Measurements from ENCODE around the gene SEMA4G.
"Not testable (repeated sequence)": the region's sequence is repeated elsewhere in the genome, so short reads cannot be mapped to it uniquely, and the experiment has no call there.

SEMA4G gene

GRCh38 chr10:100970914-100971811, 1.9 kb downstream of the SEMA4G start:
- Histone ChIP-seq H3K27me3 (ENCODE audit: control insufficient read depth, insufficient read depth, low read length) (no peaks in the 10 kb centered on the region), H3K4me3 (ENCODE audit: low read length) (no peak overlapping the region), H3K9me3 (ENCODE audit: control insufficient read depth, insufficient read depth, low read length) (no peaks in the 10 kb centered on the region), H3K4me1 (ENCODE audit: control insufficient read depth, insufficient read depth, low read length) (peaks cover 6% of the 10 kb centered on the region), H3K36me3 (ENCODE audit: control insufficient read depth, insufficient read depth, low read length) (no peaks in the 10 kb centered on the region), H3K27ac (ENCODE audit: low read length) (no peak overlapping the region)
- no CpG with 5 or more reads among the region's 4 CpGs for WGBS (ENCODE audit: insufficient coverage, insufficient read length)
- no peak for DNase-seq (ENCODE audit: low read depth, low spot score)

- Histone ChIP-seq H3K36me3 (ENCODE audit: control insufficient read depth, insufficient read depth, low read length) (no peaks in the 10 kb centered on the region), H3K4me1 (ENCODE audit: control insufficient read depth, insufficient read depth, low read length) (peaks cover 6% of the 10 kb centered on the region), H3K4me3 (ENCODE audit: low read length) (no peak overlapping the region), H3K27me3 (ENCODE audit: control insufficient read depth, insufficient read depth, low read length) (no peaks in the 10 kb centered on the region), H3K9me3 (ENCODE audit: control insufficient read depth, insufficient read depth, low read length) (no peaks in the 10 kb centered on the region), H3K27ac (ENCODE audit: low read length) (no peak overlapping the region)
- no CpG with 5 or more reads among the region's 13 CpGs for WGBS (ENCODE audit: insufficient coverage, insufficient read length)
- DNase-seq (ENCODE audit: low read depth, low spot score) = no peak
Observed at GRCh38 chr10:100972115-100972903, 3.0 kb downstream of the SEMA4G start.

- WGBS (ENCODE audit: insufficient coverage, insufficient read length) = no CpG with 5 or more reads among the region's 6 CpGs
- Histone ChIP-seq H3K4me3 (ENCODE audit: low read length) (no peak overlapping the region), H3K4me1 (ENCODE audit: control insufficient read depth, insufficient read depth, low read length) (peaks cover 6% of the 10 kb centered on the region), H3K36me3 (ENCODE audit: control insufficient read depth, insufficient read depth, low read length) (no peaks in the 10 kb centered on the region), H3K27ac (ENCODE audit: low read length) (no peak overlapping the region), H3K27me3 (ENCODE audit: control insufficient read depth, insufficient read depth, low read length) (no peaks in the 10 kb centered on the region), H3K9me3 (ENCODE audit: control insufficient read depth, insufficient read depth, low read length) (no peaks in the 10 kb centered on the region)
- no peak for DNase-seq (ENCODE audit: low read depth, low spot score)
Observed at GRCh38 chr10:100972904-100973535, 3.7 kb downstream of the SEMA4G start.

- H3K27me3 ChIP-seq (ENCODE audit: control insufficient read depth, insufficient read depth, low read length); H3K9me3 ChIP-seq (ENCODE audit: control insufficient read depth, insufficient read depth, low read length); DNase-seq (ENCODE audit: low read depth, low spot score); H3K4me3 ChIP-seq (ENCODE audit: low read length); H3K36me3 ChIP-seq (ENCODE audit: control insufficient read depth, insufficient read depth, low read length); H3K4me1 ChIP-seq (ENCODE audit: control insufficient read depth, insufficient read depth, low read length); H3K27ac ChIP-seq (ENCODE audit: low read length): not testable (repeated sequence)
- no CpG with 5 or more reads among the region's 8 CpGs for WGBS (ENCODE audit: insufficient coverage, insufficient read length)
Observed at GRCh38 chr10:100975397-100975796, 6.1 kb downstream of the SEMA4G start.

GRCh38 chr10:100976906-100977305, 7.6 kb downstream of the SEMA4G start:
- DNase-seq (ENCODE audit: low read depth, low spot score) = no peak

GRCh38 chr10:100977436-100977835, 8.1 kb downstream of the SEMA4G start:
- Histone ChIP-seq H3K9me3 (ENCODE audit: control insufficient read depth, insufficient read depth, low read length) (no peaks in the 10 kb centered on the region), H3K27ac (ENCODE audit: low read length) (no peak overlapping the region), H3K27me3 (ENCODE audit: control insufficient read depth, insufficient read depth, low read length) (no peaks in the 10 kb centered on the region), H3K4me1 (ENCODE audit: control insufficient read depth, insufficient read depth, low read length) (no peaks in the 10 kb centered on the region), H3K4me3 (ENCODE audit: low read length) (no peak overlapping the region), H3K36me3 (ENCODE audit: control insufficient read depth, insufficient read depth, low read length) (peaks cover 6% of the 10 kb centered on the region; the same call in 1 of the 2 replicates)
- no CpG with 5 or more reads among the region's 6 CpGs for WGBS (ENCODE audit: insufficient coverage, insufficient read length)
- no peak for DNase-seq (ENCODE audit: low read depth, low spot score)

More at GRCh38 chr10:100976906-100977305, 7.6 kb downstream of the SEMA4G start:
- H3K27ac ChIP-seq (ENCODE audit: low read length) = no peak overlapping the region
- no peak overlapping the region for H3K4me3 ChIP-seq (ENCODE audit: low read length)
- H3K4me1 ChIP-seq (ENCODE audit: control insufficient read depth, insufficient read depth, low read length) = no peaks in the 10 kb centered on the region
- H3K27me3 ChIP-seq (ENCODE audit: control insufficient read depth, insufficient read depth, low read length) = no peaks in the 10 kb centered on the region
- H3K36me3 ChIP-seq (ENCODE audit: control insufficient read depth, insufficient read depth, low read length) = peaks cover 6% of the 10 kb centered on the region; the same call in 1 of the 2 replicates
- no CpG with 5 or more reads among the region's 3 CpGs for WGBS (ENCODE audit: insufficient coverage, insufficient read length)
- no peaks in the 10 kb centered on the region for H3K9me3 ChIP-seq (ENCODE audit: control insufficient read depth, insufficient read depth, low read length)

GRCh38 chr10:100978121-100978900, 9.0 kb downstream of the SEMA4G start:
- Histone ChIP-seq H3K4me1 (ENCODE audit: control insufficient read depth, insufficient read depth, low read length) (no peaks in the 10 kb centered on the region), H3K9me3 (ENCODE audit: control insufficient read depth, insufficient read depth, low read length) (no peaks in the 10 kb centered on the region), H3K27me3 (ENCODE audit: control insufficient read depth, insufficient read depth, low read length) (no peaks in the 10 kb centered on the region), H3K27ac (ENCODE audit: low read length) (no peak overlapping the region), H3K36me3 (ENCODE audit: control insufficient read depth, insufficient read depth, low read length) (peaks cover 6% of the 10 kb centered on the region; the same call in 1 of the 2 replicates), H3K4me3 (ENCODE audit: low read length) (no peak overlapping the region)
- no peak for DNase-seq (ENCODE audit: low read depth, low spot score)
- no CpG with 5 or more reads among the region's 13 CpGs for WGBS (ENCODE audit: insufficient coverage, insufficient read length)

- H3K4me3 ChIP-seq (ENCODE audit: low read length) = no peak overlapping the region
- H3K27ac ChIP-seq (ENCODE audit: low read length) = no peak overlapping the region
- H3K36me3 ChIP-seq (ENCODE audit: control insufficient read depth, insufficient read depth, low read length) = peaks cover 6% of the 10 kb centered on the region; the same call in 1 of the 2 replicates
- DNase-seq (ENCODE audit: low read depth, low spot score) = no peak
- H3K27me3 ChIP-seq (ENCODE audit: control insufficient read depth, insufficient read depth, low read length) = no peaks in the 10 kb centered on the region
- H3K9me3 ChIP-seq (ENCODE audit: control insufficient read depth, insufficient read depth, low read length) = no peaks in the 10 kb centered on the region
- H3K4me1 ChIP-seq (ENCODE audit: control insufficient read depth, insufficient read depth, low read length) = no peaks in the 10 kb centered on the region
- no CpG with 5 or more reads among the region's 10 CpGs for WGBS (ENCODE audit: insufficient coverage, insufficient read length)
Observed at GRCh38 chr10:100978901-100979195, 9.5 kb downstream of the SEMA4G start.

- Histone ChIP-seq H3K4me3 (ENCODE audit: low read length) (no peak overlapping the region), H3K9me3 (ENCODE audit: control insufficient read depth, insufficient read depth, low read length) (no peaks in the 10 kb centered on the region), H3K4me1 (ENCODE audit: control insufficient read depth, insufficient read depth, low read length) (no peaks in the 10 kb centered on the region), H3K36me3 (ENCODE audit: control insufficient read depth, insufficient read depth, low read length) (peaks cover 6% of the 10 kb centered on the region; the same call in 1 of the 2 replicates), H3K27me3 (ENCODE audit: control insufficient read depth, insufficient read depth, low read length) (no peaks in the 10 kb centered on the region), H3K27ac (ENCODE audit: low read length) (no peak overlapping the region)
- no peak for DNase-seq (ENCODE audit: low read depth, low spot score)
- WGBS (ENCODE audit: insufficient coverage, insufficient read length) = no CpG with 5 or more reads among the region's 16 CpGs
Observed at GRCh38 chr10:100979791-100980272, 10.5 kb downstream of the SEMA4G start.
